LNCAP (cell line): ENCODE data around the gene PIP5KL1.

Experiments
- CTCF ChIP-seq: fragments of 450-650 bp; IDR thresholded peaks from 2 replicates; pipeline ENCODE4 v1.5.1; 2017; ENCODE audit warnings: mild to moderate bottlenecking

The PIP5KL1 gene

GRCh38 chr9:127965953-127966352 lies 35.4 kb upstream of the PIP5KL1 start:
- TF ChIP-seq CTCF: no peak

- TF ChIP-seq CTCF: no peak
Measured at GRCh38 chr9:127963359-127964064, 32.9 kb upstream of the PIP5KL1 start.

GRCh38 chr9:127963041-127963358 lies 32.4 kb upstream of the PIP5KL1 start:
- no peak for TF ChIP-seq CTCF

GRCh38 chr9:127962278-127962677 lies 31.7 kb upstream of the PIP5KL1 start:
- TF ChIP-seq CTCF: no peak

GRCh38 chr9:127961613-127962155 lies 31.1 kb upstream of the PIP5KL1 start:
- no peak for TF ChIP-seq CTCF

GRCh38 chr9:127961155-127961490 lies 30.5 kb upstream of the PIP5KL1 start:
- no peak for TF ChIP-seq CTCF

- TF ChIP-seq CTCF: no peak
Measured at GRCh38 chr9:127960410-127961154, 30.0 kb upstream of the PIP5KL1 start.
